Hepatic stellate cell (primary cell): Measurements from ENCODE around the gene FRMD4A.
"Not testable (repeated sequence)": the region's sequence is repeated elsewhere in the genome, so short reads cannot be mapped to it uniquely, and the experiment has no call there.

Experiments
- DNase-seq: peaks from one replicate; pipeline ENCODE4 v3.0.0; 2011; ENCODE audit warnings: low spot score

The FRMD4A gene

GRCh38 chr10:13950543-13950939 lies 380.2 kb downstream of the FRMD4A start:
- no peak for DNase-seq

GRCh38 chr10:13949844-13950542 lies 380.7 kb downstream of the FRMD4A start:
- DNase-seq = peak; percentile 72

GRCh38 chr10:13946209-13946460 lies 384.6 kb downstream of the FRMD4A start:
- DNase-seq = no peak

- DNase-seq = no peak
Observed at GRCh38 chr10:13945390-13946208, 385.1 kb downstream of the FRMD4A start.

GRCh38 chr10:13944823-13945222 lies 385.9 kb downstream of the FRMD4A start:
- no peak for DNase-seq

- no peak for DNase-seq
Observed at GRCh38 chr10:13943735-13944398, 386.9 kb downstream of the FRMD4A start.

- no peak for DNase-seq
Observed at GRCh38 chr10:13942035-13942434, 388.7 kb downstream of the FRMD4A start.

- DNase-seq = peak; percentile 55
Observed at GRCh38 chr10:13939391-13939790, 391.3 kb downstream of the FRMD4A start.

- DNase-seq = no peak
Observed at GRCh38 chr10:13938950-13939349, 391.8 kb downstream of the FRMD4A start.

GRCh38 chr10:13936826-13937225 lies 393.9 kb downstream of the FRMD4A start:
- no peak for DNase-seq

- DNase-seq = no peak
Observed at GRCh38 chr10:13930120-13930519, 400.6 kb downstream of the FRMD4A start.

GRCh38 chr10:13928451-13928850 lies 402.3 kb downstream of the FRMD4A start:
- no peak for DNase-seq

GRCh38 chr10:13925971-13926780 lies 404.5 kb downstream of the FRMD4A start:
- DNase-seq = no peak

- peak; percentile 56 for DNase-seq
Observed at GRCh38 chr10:13924040-13924725, 406.5 kb downstream of the FRMD4A start.

- DNase-seq = peak; percentile 8
Observed at GRCh38 chr10:13922586-13922985, 408.1 kb downstream of the FRMD4A start.

GRCh38 chr10:13921941-13922340 lies 408.8 kb downstream of the FRMD4A start:
- DNase-seq = no peak

- DNase-seq = not testable (repeated sequence)
Observed at GRCh38 chr10:13921131-13921530, 409.6 kb downstream of the FRMD4A start.

- DNase-seq = no peak
Observed at GRCh38 chr10:13920465-13920864, 410.3 kb downstream of the FRMD4A start.

GRCh38 chr10:13920031-13920430 lies 410.7 kb downstream of the FRMD4A start:
- no peak for DNase-seq

- no peak for DNase-seq
Observed at GRCh38 chr10:13917791-13918190, 412.9 kb downstream of the FRMD4A start.

GRCh38 chr10:13916384-13916947 lies 414.3 kb downstream of the FRMD4A start:
- DNase-seq = no peak
